ENCODE measurements around the gene AQP12B.

AQP12B gene

GRCh38 chr2:240638512-240639160, 44.0 kb downstream of the AQP12B start:
- no peak overlapping the region for H3K27ac ChIP-seq
- no peak for TF ChIP-seq CTCF (IDR thresholded peaks at IDR 0.05)
- no peak for TF ChIP-seq ZFX (IDR thresholded peaks at IDR 0.05; ENCODE audit: borderline replicate concordance)

GRCh38 chr2:240637901-240638345, 44.8 kb downstream of the AQP12B start:
- TF ChIP-seq ZFX (IDR thresholded peaks at IDR 0.05; ENCODE audit: borderline replicate concordance) (no peak), CTCF (IDR thresholded peaks at IDR 0.05) (no peak)
- H3K27ac ChIP-seq, result no peak overlapping the region

DNA sequence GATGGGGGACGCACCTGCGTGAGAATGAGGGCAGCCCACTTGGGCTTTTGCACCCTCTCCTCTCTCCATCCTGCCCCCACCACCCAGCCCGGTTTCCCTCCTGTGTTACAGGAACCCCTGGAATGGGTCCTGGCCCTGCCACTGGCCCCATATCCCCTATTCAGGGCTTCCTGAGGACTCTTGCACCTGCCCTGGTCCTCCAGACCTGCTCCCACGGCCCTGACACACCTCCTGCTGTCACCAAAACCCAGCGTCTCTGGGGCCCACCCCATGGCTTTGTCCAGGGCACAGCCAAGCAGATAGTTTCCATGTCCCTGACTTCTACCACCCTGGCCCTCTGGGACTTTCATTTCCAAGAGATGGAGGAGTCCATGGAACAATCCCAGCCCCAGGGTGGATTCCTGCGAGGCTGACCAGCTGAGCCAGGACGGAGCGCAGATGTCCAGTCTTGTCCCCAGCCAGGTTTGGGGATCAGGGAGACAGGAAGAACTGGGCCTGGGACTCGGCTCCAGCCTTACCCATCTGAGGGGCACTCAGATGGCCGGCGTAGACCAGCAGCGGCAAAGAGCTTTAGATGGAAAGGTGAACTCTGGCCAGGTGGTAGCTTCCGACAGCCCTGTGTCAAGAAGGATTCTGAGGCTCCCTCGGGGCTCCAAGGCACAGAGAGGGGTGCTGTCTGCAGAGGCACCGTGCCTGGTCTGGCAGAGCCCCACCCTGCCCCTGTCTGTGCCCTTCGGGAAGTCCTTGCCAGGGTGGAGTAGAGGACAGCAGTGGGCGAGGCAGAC, 45.4 kb downstream of the AQP12B start:
- no peak for TF ChIP-seq CTCF (IDR thresholded peaks at IDR 0.05)
- TF ChIP-seq ZFX (IDR thresholded peaks at IDR 0.05; ENCODE audit: borderline replicate concordance), result no peak
- no peak overlapping the region for H3K27ac ChIP-seq

- no peak overlapping the region for H3K27ac ChIP-seq
- TF ChIP-seq ZFX (IDR thresholded peaks at IDR 0.05; ENCODE audit: borderline replicate concordance) (no peak), CTCF (IDR thresholded peaks at IDR 0.05) (no peak)
Measured at GRCh38 chr2:240636563-240637115, 46.0 kb downstream of the AQP12B start.

DNA sequence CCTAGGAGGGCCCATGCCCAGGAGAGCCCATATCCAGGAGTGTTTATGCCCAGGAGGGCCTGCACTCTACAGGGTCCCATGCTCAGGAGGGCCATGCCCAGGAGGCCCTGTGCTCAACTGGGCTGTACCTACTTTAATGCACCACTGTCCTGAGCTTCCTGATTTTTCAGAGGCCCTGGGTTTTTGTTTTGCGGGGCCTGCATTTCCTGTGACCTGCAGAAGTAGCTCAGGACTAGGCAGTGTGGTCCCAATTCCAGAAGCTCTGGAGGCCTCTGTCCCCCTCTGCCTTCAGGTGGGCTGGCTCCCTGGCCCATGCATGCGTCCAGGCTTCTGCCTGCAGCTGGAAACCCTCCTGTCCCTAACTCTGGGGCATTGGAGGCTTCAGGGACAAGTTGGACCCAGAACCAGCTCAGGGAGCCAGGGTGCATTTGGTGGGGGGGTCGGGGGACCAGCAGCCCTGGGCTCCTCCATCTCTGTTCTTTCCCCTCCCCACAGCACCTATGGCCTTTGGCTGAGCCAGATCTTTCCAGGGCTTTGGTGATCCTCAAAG, 46.6 kb downstream of the AQP12B start:
- no peak overlapping the region for H3K27ac ChIP-seq
- TF ChIP-seq ZFX (IDR thresholded peaks at IDR 0.05; ENCODE audit: borderline replicate concordance) (no peak), CTCF (IDR thresholded peaks at IDR 0.05) (no peak)

DNA sequence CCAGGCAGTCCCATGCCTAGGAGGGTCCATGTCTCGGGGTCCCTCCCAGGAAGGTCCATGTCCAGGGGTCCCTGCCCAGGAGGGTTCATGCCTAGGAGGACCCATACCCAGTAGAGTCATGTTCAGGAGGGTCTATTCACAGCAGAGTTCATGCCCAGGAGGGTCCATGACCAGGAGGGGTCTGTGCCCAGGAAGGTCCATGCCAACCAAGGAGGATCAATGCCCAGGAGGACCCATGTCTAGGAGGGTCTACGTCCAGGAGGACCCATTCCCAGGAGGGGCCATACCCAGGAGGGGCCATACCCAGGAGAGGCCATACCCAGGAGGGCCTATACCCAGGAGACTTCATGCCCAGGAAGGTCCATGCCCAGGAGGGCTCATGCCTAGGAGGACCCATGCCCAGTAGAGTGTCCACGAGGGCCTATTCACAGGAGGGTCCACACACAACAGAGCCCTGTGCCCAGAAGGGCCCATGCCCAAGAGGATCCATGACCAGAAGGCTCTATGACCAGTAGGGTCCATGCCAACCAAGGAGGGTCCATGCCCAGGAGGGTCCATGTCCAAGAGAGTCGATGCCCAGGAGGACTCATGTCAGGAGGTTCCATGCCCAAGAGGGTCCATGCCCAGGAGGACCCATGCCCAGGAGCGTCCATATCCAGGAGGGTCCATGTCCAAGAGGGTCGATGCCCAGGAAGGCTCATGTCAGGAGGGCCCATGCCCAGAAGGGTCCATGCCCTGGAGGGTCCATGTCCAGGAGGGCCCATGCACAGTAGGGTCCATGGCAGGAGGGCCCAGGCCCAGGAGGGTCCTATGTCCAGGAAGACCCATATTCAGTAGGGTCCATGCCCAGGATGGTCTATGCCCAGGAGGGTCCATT, 47.3 kb downstream of the AQP12B start:
- no peak overlapping the region for H3K27ac ChIP-seq
- TF ChIP-seq ZFX (IDR thresholded peaks at IDR 0.05; ENCODE audit: borderline replicate concordance), result no peak
- TF ChIP-seq CTCF (IDR thresholded peaks at IDR 0.05), result no peak
